ENCODE measurements around the gene VKORC1L1.
"Not testable (repeated sequence)": the region's sequence is repeated elsewhere in the genome, so short reads cannot be mapped to it uniquely, and the experiment has no call there.

Gene VKORC1L1

GRCh38 chr7:65885533-65885932, 12.7 kb downstream of the VKORC1L1 start:
- DNase-seq = not testable (repeated sequence)

GRCh38 chr7:65888434-65889156, 15.7 kb downstream of the VKORC1L1 start:
- DNase-seq = not testable (repeated sequence)

- DNase-seq = not testable (repeated sequence)
Measured at GRCh38 chr7:65889722-65890121, 16.8 kb downstream of the VKORC1L1 start.

- DNase-seq = no peak
Measured at GRCh38 chr7:65892161-65892560, 19.3 kb downstream of the VKORC1L1 start.

GRCh38 chr7:65892835-65893234, 20.0 kb downstream of the VKORC1L1 start:
- no peak for DNase-seq

GRCh38 chr7:65896279-65896870, 23.5 kb downstream of the VKORC1L1 start:
- no peak for DNase-seq

GRCh38 chr7:65897289-65897688, 24.4 kb downstream of the VKORC1L1 start:
- not testable (repeated sequence) for DNase-seq

GRCh38 chr7:65898677-65899447, 26.0 kb downstream of the VKORC1L1 start:
- not testable (repeated sequence) for DNase-seq

GRCh38 chr7:65902306-65902705, 29.4 kb downstream of the VKORC1L1 start:
- DNase-seq = no peak

GRCh38 chr7:65907501-65908198, 34.8 kb downstream of the VKORC1L1 start:
- no peak for DNase-seq

GRCh38 chr7:65910237-65910636, 37.4 kb downstream of the VKORC1L1 start:
- DNase-seq = no peak

GRCh38 chr7:65912237-65912636, 39.4 kb downstream of the VKORC1L1 start:
- no peak for DNase-seq

- DNase-seq = no peak
Measured at GRCh38 chr7:65915921-65916657, 43.2 kb downstream of the VKORC1L1 start.

GRCh38 chr7:65923316-65923715, 50.4 kb downstream of the VKORC1L1 start:
- DNase-seq = no peak

- DNase-seq = no peak
Measured at GRCh38 chr7:65924193-65924592, 51.3 kb downstream of the VKORC1L1 start.

GRCh38 chr7:65925040-65925439, 52.2 kb downstream of the VKORC1L1 start:
- no peak for DNase-seq

- no peak for DNase-seq
Measured at GRCh38 chr7:65926588-65926987, 53.7 kb downstream of the VKORC1L1 start.

- DNase-seq = no peak
Measured at GRCh38 chr7:65927489-65928448, 54.9 kb downstream of the VKORC1L1 start.

- no peak for DNase-seq
Measured at GRCh38 chr7:65931685-65932084, 58.8 kb downstream of the VKORC1L1 start.

GRCh38 chr7:65937296-65937695, 64.4 kb downstream of the VKORC1L1 start:
- no peak for DNase-seq

GRCh38 chr7:65938336-65938895, 65.5 kb downstream of the VKORC1L1 start:
- DNase-seq = no peak
